SK-N-SH treated with all-trans-retinoic acid at 6 μM for 48 hours (cell line): Measurements from ENCODE around the gene KAT6B.

Experiments
- ARNTL ChIP-seq: fragments of 450-650 bp; formaldehyde crosslinking; IDR thresholded peaks from 2 replicates; pipeline ENCODE4 v1.5.0; 2020; ENCODE audit warnings: low read depth, mild to moderate bottlenecking, moderate library complexity, borderline replicate concordance
- CSDC2 ChIP-seq: fragments of 250-450 bp; sonication (Bioruptor Pico); IDR thresholded peaks from 2 replicates; pipeline ENCODE4 v1.5.0; 2020; ENCODE audit warnings: mild to moderate bottlenecking, moderate library complexity
- ESRRG ChIP-seq: fragments of 250-450 bp; sonication (Bioruptor Pico); IDR thresholded peaks from 2 replicates; pipeline ENCODE4 v1.6.1; 2021; ENCODE audit warnings: mild to moderate bottlenecking
- ISL1 ChIP-seq: fragments of 250-450 bp; sonication (Bioruptor Pico); IDR thresholded peaks from 2 replicates; pipeline ENCODE4 v2.1.2; 2022; ENCODE audit warnings: mild to moderate bottlenecking, moderate library complexity
- OSR1 ChIP-seq: fragments of 250-450 bp; sonication (Bioruptor Pico); IDR thresholded peaks from 2 replicates; pipeline ENCODE4 v1.8.0; 2022; ENCODE audit warnings: moderate library complexity, mild to moderate bottlenecking, inconsistent platforms
- RARB ChIP-seq: fragments of 250-450 bp; sonication (Bioruptor Pico); IDR thresholded peaks from 2 replicates; pipeline ENCODE4 v1.8.0; 2021; ENCODE audit warnings: mild to moderate bottlenecking, moderate library complexity
- TCF4 ChIP-seq: fragments of 250-450 bp; sonication (Bioruptor Pico); IDR thresholded peaks from 2 replicates; pipeline ENCODE4 v1.8.0; 2021; ENCODE audit warnings: mild to moderate bottlenecking, moderate library complexity, borderline replicate concordance
- ZFP3 ChIP-seq: fragments of 250-450 bp; sonication (Bioruptor Pico); IDR thresholded peaks from 2 replicates; pipeline ENCODE4 v1.5.0; 2020; ENCODE audit warnings: mild to moderate bottlenecking, moderate library complexity
- ZFP30 ChIP-seq: fragments of 450-650 bp; formaldehyde crosslinking; IDR thresholded peaks from 2 replicates; pipeline ENCODE4 v1.5.0; 2022; ENCODE audit warnings: mild to moderate bottlenecking, moderate library complexity
- ZNF565 ChIP-seq: fragments of 450-650 bp; formaldehyde crosslinking; conservative IDR thresholded peaks from 2 replicates; pipeline ENCODE4 v1.5.0; 2020; ENCODE audit warnings: low read depth, mild to moderate bottlenecking, moderate library complexity
- ZNF70 ChIP-seq: fragments of 450-650 bp; formaldehyde crosslinking; IDR thresholded peaks from 2 replicates; pipeline ENCODE4 v1.5.0; 2020; ENCODE audit warnings: mild to moderate bottlenecking, moderate library complexity
- ZNF8 ChIP-seq: fragments of 450-650 bp; formaldehyde crosslinking; IDR thresholded peaks from 2 replicates; pipeline ENCODE4 v1.5.0; 2020; ENCODE audit warnings: mild to moderate bottlenecking, moderate library complexity
- TF ChIP-seq, protein P1 (sequence below): fragments of 250-450 bp; sonication (Bioruptor Pico); IDR thresholded peaks from 2 replicates; pipeline ENCODE4 v1.8.0; 2020; ENCODE audit warnings: mild to moderate bottlenecking, moderate library complexity, borderline replicate concordance
- TF ChIP-seq, protein P2 (sequence below): fragments of 250-450 bp; sonication (Bioruptor Pico); IDR thresholded peaks from 2 replicates; pipeline ENCODE4 v1.5.1; 2020; ENCODE audit warnings: low read depth, mild to moderate bottlenecking, moderate library complexity

GRCh38 chr10:75032119-75032518 is 205.7 kb downstream of the KAT6B start:
- TF ChIP-seq ZNF565 (CRISPR knock-in tag) (no peak), ZFP3 (no peak), TCF4 (CRISPR knock-in tag) (no peak), ZNF70 (CRISPR knock-in tag) (no peak), ZFP30 (CRISPR knock-in tag) (no peak), RARB (CRISPR knock-in tag) (no peak), ISL1 (CRISPR knock-in tag) (no peak), ARNTL (CRISPR knock-in tag) (no peak), CSDC2 (no peak), ZNF8 (CRISPR knock-in tag) (no peak), OSR1 (CRISPR knock-in tag) (no peak), ESRRG (no peak)
- TF ChIP-seq, protein P1, sequence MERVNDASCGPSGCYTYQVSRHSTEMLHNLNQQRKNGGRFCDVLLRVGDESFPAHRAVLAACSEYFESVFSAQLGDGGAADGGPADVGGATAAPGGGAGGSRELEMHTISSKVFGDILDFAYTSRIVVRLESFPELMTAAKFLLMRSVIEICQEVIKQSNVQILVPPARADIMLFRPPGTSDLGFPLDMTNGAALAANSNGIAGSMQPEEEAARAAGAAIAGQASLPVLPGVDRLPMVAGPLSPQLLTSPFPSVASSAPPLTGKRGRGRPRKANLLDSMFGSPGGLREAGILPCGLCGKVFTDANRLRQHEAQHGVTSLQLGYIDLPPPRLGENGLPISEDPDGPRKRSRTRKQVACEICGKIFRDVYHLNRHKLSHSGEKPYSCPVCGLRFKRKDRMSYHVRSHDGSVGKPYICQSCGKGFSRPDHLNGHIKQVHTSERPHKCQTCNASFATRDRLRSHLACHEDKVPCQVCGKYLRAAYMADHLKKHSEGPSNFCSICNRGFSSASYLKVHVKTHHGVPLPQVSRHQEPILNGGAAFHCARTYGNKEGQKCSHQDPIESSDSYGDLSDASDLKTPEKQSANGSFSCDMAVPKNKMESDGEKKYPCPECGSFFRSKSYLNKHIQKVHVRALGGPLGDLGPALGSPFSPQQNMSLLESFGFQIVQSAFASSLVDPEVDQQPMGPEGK (CRISPR knock-in tag): no peak
- TF ChIP-seq, protein P2, sequence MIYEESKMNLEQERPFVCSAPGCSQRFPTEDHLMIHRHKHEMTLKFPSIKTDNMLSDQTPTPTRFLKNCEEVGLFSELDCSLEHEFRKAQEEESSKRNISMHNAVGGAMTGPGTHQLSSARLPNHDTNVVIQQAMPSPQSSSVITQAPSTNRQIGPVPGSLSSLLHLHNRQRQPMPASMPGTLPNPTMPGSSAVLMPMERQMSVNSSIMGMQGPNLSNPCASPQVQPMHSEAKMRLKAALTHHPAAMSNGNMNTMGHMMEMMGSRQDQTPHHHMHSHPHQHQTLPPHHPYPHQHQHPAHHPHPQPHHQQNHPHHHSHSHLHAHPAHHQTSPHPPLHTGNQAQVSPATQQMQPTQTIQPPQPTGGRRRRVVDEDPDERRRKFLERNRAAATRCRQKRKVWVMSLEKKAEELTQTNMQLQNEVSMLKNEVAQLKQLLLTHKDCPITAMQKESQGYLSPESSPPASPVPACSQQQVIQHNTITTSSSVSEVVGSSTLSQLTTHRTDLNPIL (CRISPR knock-in tag): no peak
